Measurements from ENCODE around the gene GPX4.

GPX4 gene, protein sequence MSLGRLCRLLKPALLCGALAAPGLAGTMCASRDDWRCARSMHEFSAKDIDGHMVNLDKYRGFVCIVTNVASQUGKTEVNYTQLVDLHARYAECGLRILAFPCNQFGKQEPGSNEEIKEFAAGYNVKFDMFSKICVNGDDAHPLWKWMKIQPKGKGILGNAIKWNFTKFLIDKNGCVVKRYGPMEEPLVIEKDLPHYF

DNA sequence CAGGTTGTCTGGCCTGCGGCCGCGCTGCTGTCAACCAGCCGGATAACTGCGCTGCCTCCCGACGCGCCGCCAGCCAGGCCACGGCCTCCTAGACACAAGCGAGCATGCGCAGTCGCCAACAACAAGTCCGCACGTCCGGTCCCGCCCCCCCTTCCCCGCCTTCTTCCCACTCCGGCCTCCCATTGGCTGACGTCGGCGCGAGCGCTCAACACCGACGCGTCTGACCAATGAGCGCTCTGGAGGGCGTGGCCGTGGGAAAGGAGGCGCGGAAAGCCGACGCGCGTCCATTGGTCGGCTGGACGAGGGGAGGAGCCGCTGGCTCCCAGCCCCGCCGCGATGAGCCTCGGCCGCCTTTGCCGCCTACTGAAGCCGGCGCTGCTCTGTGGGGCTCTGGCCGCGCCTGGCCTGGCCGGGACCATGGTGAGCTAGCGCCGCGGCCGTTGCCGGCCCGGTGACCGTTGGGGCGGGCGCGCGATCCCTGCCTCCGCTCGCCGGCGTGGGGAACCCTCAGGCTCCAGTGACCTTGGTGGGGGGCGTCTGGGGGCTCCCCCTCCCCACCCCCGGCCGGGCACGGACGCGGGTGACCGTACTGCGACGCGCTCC lies at the start of gene GPX4:
Gene GPX4 (plus strand): TSS at position 287 of the 603 bp plus-strand sequence. CDS start 50 bp downstream, at position 337.
- DNase-seq: peak; percentile 83 to 95

DNA sequence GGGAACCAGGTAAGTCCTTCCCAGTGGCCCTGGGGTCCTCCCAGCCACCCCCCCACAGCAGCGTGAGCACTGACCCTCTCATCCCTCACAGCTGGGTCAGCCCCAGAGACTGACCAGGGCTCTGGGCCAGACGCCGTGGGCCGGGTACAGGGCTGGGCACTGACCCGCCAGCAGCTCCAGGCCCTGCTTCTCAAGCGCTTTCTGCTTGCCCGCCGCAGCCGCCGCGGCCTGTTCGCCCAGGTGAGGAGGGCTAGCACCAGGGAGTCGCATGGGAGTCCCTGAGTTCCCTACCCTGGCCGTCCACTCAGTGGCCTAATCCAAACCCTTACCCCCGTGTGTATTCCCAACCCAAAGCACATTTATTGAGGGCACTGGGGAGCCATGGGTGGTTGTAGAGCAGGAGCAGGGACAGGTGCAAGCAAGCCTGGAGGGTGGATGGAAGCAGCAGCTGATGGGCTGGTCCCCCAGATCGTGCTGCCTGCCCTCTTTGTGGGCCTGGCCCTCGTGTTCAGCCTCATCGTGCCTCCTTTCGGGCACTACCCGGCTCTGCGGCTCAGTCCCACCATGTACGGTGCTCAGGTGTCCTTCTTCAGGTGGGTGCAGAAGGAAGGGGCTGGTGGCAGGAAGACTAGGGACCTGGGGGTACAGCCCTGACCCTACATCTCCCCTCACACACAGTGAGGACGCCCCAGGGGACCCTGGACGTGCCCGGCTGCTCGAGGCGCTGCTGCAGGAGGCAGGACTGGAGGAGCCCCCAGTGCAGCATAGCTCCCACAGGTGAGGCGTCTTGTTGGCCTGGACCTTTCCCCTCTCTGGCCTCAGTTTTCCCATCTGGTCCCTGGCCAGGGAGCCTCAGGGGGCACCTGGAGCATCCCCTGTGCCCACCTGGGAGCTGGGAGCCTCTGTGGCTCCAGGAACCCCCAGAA lies 49.4 kb upstream of the GPX4 start:
- no peak for DNase-seq

DNA sequence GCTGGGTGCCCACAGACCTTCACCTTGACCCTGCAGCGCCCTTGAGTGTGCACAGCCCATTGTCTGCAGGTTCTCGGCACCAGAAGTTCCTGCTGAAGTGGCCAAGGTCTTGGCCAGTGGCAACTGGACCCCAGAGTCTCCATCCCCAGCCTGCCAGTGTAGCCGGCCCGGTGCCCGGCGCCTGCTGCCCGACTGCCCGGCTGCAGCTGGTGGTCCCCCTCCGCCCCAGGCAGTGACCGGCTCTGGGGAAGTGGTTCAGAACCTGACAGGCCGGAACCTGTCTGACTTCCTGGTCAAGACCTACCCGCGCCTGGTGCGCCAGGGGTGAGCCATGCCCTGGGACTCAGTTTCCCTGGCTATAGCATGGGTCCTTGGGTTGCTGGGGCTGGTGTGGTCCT lies 48.8 kb upstream of the GPX4 start:
- no peak for DNase-seq

DNA sequence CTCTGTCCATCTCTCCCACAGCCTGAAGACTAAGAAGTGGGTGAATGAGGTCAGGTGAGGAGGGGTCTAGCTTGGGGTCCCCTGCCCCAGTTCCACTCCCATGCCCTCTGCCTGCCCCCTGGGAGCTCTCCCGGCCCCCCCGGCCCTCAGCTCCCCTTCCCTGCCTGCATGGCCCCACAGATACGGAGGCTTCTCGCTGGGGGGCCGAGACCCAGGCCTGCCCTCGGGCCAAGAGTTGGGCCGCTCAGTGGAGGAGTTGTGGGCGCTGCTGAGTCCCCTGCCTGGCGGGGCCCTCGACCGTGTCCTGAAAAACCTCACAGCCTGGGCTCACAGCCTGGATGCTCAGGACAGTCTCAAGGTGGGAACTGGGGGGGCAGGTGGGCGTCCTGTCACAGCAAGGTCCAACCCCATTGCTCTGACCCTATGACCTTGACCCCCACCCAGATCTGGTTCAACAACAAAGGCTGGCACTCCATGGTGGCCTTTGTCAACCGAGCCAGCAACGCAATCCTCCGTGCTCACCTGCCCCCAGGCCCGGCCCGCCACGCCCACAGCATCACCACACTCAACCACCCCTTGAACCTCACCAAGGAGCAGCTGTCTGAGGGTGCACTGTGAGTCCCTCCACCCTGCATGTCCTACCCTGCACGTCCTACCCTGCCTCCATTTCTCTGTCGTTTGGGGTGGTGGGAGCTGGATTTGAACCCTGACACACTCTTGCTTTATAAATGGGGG lies 47.7 kb upstream of the GPX4 start:
- no peak for DNase-seq

DNA sequence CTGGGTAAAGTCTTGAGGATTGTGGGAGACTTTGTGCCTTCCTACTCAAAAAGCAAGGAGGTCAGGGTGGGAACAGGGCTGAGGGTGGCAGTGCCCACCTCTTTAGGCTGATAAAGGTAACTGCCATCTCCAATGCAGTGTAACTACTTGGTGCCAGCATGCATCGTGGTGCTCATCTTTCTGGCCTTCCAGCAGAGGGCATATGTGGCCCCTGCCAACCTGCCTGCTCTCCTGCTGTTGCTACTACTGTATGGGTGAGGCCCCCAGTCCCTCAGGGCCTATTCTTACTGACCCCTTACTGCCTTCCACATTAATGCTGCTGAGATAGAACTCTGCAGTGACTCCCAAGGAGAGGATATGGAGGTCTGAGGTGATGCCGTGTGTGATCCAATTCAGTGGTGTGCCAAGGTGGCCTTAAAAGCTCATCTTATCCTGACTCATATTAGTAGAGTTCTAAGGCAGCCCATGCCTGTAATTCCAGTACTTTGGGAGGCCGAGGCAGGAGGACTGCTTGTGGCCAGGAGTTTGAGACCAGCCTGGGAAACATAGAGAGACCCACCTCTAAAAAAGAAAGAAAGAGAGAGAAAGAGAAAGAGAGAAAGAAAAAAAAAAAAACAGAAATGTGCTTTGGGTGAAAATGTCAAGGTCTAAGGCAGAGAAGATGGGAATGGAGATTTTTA lies 46.5 kb upstream of the GPX4 start:
- DNase-seq: peak in 1 of 2 experiments; percentile 76

DNA sequence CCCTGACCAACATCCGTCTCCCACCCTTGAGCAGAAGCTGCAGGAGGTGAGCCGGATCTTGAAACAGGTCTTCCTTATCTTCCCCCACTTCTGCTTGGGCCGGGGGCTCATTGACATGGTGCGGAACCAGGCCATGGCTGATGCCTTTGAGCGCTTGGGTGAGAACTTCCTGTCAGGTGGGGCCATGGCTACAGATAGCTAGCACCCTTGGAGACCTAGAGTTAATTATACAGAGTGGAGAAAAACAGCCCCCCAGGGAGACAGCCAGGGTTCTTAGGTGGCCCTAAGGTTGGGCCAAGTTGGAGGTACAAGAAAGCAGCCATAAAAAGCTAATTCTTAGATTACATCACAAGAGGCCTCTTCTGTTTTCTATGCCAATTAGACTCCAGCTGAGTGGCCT lies 45.7 kb upstream of the GPX4 start:
- DNase-seq: no peak

DNA sequence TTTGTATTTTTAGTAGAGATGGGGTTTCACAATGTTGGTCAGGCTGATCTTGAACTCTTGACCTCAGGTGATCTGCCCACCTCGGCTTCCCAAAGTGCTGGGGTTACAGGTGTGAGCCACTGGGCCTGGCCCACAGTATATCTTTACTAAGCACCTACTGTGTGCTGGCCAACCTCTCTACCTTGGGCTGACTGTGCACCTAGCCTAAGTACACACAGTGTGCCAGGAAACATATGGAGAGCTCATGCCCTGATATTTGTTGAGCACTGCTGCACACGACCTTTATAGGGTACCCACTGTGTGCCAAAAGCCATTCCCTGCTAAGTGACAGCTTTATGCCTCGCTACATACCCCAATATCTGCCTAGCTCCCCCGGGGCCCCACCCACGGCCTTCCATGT lies 43.1 kb upstream of the GPX4 start:
- no peak for DNase-seq

DNA sequence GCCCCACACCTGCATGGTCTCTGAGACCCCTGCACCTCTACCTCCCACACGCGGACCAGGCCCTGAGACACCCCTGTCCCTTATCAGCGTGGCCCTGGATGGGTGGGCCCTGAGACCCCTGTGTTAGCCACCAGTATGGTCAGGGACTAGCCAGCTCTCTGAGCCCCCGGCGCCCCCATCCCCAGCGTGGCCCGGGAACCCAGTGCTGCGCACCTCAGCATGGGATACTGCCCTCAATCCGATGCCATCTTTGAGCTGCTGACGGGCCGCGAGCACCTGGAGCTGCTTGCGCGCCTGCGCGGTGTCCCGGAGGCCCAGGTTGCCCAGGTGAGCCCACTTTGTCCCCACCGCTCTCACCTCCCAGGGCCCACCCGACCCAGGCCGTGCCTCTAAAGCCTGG lies 41.8 kb upstream of the GPX4 start:
- DNase-seq: no peak

DNA sequence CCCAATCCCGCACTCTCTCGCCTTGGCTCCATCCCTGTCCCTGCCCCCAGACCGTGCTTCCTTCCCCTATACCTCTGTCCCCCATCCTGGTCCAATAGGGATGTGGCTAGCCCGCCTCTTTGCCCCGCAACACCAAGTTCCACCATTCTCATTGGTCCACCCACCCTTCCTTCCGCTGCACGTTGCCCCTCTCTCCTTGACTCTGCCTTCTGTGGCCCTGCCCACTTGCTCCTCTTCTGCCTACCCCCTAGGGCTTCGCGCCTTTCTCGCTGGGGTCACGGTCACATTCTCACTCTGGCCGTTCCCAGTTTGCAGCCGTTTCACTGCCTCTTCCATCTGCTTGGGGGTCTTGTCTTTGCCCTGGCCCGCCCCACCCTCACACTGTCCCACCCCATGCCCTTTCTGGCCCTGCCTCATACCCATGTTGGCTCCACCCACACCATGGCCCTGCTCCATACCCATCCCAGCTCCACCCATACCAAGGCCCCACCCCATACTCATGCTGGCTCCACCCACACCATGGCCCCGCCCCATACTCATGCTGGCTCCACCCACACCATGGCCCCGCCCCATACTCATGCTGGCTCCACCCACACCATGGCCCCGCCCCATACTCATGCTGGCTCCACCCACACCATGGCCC lies 41.3 kb upstream of the GPX4 start:
- no peak for DNase-seq

DNA sequence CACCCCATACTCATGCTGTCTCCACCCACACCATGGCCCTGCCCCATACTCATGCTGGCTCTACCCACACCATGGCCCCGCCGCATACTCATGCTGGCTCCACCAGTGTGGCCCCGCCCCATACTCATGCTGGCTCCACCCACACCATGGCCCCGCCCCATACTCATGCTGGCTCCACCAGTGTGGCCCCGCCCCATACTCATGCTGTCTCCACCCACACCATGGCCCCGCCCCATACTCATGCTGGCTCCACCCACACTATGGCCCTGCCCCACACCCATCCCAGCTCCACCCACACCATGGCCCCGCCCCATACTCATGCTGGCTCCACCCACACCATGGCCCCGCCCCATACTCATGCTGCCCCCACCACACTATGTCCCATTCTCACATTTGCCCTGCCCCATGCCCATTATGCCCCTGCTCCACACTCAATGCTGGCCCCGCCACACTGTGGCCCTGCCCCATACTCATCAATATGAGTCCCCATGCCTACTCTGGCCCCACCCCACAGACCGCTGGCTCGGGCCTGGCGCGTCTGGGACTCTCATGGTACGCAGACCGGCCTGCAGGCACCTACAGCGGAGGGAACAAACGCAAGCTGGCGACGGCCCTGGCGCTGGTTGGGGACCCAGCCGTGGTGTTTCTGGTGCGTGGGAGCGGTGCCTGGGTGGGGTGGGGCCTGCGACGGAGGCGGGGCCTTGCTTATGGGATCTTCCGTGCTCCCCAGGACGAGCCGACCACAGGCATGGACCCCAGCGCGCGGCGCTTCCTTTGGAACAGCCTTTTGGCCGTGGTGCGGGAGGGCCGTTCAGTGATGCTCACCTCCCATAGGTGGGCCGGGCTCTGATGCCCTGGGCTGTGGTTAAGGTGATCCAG lies 40.5 kb upstream of the GPX4 start:
- DNase-seq: no peak

DNA sequence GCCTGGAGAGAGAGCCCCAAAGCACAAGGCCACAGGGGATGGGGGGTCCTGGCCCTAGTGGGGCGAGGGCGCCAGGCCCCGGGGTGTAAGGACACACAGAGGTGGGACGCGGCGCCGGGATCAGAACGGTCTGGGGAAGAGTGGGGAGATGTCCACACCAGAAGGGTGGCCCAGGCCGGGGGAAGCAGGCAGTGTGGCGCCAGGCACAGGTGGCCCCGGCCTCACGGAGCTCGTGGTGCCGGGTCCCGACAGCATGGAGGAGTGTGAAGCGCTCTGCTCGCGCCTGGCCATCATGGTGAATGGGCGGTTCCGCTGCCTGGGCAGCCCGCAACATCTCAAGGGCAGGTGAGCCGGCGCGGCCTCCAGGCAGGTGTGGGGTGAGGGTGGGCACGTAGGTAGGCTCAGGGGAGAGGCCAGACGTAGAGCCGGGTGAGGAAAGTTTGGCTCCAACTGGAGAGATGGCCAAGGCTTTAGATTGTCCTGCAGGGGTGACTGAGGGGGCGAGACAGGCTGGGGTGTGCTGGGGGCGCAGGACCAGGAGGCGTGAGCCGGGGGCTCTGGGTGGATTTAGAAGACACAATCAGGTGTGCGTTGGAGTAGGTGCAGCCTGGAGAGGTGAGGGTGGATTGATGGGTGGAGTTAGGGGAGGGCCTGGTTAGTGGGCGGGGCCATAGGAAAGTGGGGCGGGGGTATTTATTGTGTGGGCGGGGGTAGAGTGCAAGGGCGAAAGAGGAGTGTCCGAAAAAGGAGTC lies 39.7 kb upstream of the GPX4 start:
- no peak for DNase-seq

DNA sequence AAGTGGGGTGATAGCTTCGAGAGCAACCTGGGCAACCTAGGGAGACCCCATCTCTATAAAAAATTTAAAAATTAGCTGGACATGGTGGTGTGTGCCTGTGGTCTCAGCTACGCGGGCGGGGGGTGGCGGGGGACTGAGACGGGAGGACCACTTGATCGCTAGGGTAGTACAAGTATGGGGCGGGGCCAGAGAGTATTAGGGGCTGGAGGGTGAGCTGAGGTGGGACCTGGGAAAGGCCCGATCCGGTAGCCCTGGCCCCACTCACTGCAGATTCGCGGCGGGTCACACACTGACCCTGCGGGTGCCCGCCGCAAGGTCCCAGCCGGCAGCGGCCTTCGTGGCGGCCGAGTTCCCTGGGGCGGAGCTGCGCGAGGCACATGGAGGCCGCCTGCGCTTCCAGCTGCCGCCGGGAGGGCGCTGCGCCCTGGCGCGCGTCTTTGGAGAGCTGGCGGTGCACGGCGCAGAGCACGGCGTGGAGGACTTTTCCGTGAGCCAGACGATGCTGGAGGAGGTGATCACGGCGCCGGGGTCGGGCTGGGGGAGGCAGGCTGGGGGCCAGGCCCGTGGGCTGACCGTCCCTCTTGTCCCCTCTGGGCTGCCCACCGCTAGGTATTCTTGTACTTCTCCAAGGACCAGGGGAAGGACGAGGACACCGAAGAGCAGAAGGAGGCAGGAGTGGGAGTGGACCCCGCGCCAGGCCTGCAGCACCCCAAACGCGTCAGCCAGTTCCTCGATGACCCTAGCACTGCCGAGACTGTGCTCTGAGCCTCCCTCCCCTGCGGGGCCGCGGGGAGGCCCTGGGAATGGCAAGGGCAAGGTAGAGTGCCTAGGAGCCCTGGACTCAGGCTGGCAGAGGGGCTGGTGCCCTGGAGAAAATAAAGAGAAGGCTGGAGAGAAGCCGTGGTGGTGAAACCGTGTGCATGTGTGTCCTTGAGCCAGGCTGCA lies 38.9 kb upstream of the GPX4 start:
- DNase-seq: peak; percentile 43 to 58

DNA sequence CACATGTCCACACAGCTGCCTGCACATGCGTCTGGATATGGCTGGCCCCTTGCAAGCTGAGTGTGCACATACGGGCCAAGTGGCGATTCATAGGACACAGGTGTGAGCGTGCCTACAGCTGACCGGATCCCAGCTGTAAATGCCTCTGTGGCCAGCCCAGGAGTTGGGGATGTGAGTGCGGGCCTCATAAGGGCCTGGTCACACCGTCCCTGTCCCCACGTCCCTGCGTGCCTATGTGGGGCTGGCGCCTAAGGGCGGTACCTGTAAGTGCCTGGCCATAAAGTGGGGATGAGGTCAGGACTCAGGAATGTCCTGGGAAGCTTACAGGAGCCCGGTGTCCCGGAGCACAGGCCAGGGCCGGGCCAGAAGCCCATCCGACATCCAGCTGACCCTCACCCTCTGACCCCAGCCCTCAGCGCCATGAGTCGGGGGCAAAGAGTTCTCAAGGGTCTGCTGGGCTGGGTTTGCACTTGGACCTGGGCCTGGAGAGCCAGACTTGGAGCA lies 38.1 kb upstream of the GPX4 start:
- peak; percentile 33 to 67 for DNase-seq

DNA sequence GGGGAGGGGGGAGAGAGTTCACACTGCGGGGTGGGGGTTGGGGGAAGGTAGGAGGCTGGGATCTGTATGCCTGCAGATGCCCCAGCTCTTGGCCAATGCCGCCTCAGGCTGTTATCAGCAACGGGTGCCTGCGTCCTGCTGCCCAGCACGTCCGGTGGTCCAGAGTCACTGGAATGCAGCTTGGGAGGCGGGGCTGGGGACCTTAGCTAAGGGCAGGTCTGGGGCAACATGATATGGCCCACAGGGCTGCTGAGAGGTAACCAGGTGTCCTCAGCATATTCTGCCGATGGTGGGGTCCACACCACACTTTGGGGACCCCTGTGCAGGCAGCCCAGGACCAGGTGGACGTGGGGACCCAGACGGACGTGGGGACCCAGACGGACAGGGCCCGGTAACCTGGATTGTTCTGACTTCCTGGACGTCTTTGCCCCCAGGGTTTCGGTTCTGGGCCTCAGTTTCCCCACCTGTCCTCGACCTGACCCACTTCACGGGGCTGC lies 37.5 kb upstream of the GPX4 start:
- peak in 1 of 2 experiments; percentile 57 for DNase-seq

DNA sequence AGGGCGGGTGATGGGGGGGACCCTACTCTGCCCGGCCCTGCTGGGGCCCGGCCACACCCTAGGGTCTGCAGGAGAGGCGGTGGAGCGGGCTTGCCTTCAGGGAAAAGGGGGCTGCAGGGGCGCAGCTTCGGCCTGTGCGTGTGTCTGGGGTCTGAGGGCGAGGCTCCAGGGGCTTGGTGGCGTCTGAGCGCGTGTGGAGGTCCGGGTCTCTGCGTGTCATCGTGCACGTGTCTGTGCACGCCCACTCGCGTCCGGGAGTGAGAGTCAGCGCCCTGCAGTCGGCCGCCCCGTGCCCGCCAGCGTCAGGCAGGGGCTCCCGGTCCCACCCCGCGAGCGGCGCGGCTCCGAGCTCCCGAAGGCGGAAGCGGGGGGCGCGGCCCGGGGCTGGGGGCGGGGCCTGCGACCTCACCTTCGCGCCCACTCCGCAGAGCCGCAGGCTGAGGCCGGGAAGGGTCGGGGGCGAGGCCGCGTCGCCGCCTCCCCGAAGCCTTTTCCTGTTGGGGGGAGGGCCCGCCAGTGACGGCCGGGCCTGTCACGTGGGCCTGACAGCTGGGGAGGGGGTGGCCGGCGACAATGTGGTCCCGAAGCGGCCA lies 37.0 kb upstream of the GPX4 start, which contains the start of gene ARHGAP45:
Gene ARHGAP45 (plus strand): TSS at position 420 of the 593 bp plus-strand sequence. CDS start 239 bp downstream, outside the sequence.
- no peak for DNase-seq

DNA sequence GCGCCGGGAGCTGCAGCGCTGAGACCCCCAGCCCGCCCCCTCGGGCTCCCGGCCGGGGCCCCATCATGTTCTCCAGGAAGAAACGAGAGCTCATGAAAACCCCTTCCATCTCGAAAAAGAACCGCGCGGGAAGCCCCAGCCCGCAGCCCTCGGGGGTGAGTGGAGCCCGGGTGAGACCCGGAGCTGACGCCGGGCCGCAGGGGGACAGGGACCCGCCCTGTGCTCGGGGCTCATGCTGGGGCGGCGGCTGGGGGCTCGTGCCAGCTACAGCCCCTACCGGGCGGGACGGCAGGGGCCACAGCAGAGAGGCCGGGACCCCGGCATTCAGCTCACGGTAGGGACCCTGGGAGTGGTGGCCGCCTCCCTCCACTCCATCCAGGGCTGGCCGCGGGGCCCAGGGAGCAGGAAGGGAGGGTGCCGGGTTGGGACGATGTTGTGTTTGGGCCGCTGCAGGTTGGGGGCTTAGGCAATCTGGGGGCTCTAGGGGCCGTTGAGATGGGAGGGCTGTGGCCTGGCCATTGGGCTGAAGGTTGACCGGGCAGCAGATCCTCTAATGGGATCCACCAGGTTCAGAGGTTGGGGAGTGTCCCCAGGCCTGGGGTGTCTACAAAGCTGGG lies 36.3 kb upstream of the GPX4 start:
- DNase-seq: no peak
